ENCODE data around the gene IPO13.

GRCh38 chr1:43981636-43982035 lies 34.9 kb downstream of the IPO13 start:
- TF ChIP-seq CTCF (IDR thresholded peaks at IDR 0.05) (no peak), POLR2AphosphoS5 (IDR thresholded peaks at IDR 0.05; ENCODE audit: low read depth, low read length) (no peak), YY1 (IDR thresholded peaks at IDR 0.05; ENCODE audit: low read depth) (no peak), RAD21 (IDR thresholded peaks at IDR 0.05; ENCODE audit: low read length) (no peak)
- TF ChIP-seq, protein P1, sequence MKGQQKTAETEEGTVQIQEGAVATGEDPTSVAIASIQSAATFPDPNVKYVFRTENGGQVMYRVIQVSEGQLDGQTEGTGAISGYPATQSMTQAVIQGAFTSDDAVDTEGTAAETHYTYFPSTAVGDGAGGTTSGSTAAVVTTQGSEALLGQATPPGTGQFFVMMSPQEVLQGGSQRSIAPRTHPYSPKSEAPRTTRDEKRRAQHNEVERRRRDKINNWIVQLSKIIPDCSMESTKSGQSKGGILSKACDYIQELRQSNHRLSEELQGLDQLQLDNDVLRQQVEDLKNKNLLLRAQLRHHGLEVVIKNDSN (IDR thresholded peaks at IDR 0.05; ENCODE audit: borderline replicate concordance, low read depth) = no peak

Data from SK-N-SH (cell line).